AG04450 (cell line): ENCODE measurements around the gene NUDT3. TPM values are rescaled to one million over a fixed set of nuclear protein-coding genes. Genes with fewer than 3 reads are reported as not detected.
"Not testable (repeated sequence)": the region's sequence is repeated elsewhere in the genome, so short reads cannot be mapped to it uniquely, and the experiment has no call there.

ENCODE experiments used
- CTCF ChIA-PET: fragments of 300-600, 350-600 bp; formaldehyde crosslinking; extraction: SDS; loops from one replicate; lab custom pipeline; 2022; ENCODE audit warnings: antibody characterized with exemption, inconsistent platforms; lab: Charles Lee
- POLR2A ChIA-PET: fragments of 350-600 bp; formaldehyde crosslinking; extraction: SDS; loops from one replicate; lab custom pipeline; 2021; ENCODE audit warnings: antibody characterized with exemption, inconsistent platforms; lab: Yijun Ruan, JAX
- DNase-seq: peaks from one replicate; pipeline ENCODE4 v3.0.0-alpha.2; 2011; ENCODE audit warnings: low read depth, low spot score
- H3K27ac ChIP-seq: one replicate; pipeline ENCODE4 v1.5.1; 2012; ENCODE audit warnings: low read depth, low read length, control low read depth
- H3K27me3 ChIP-seq: one replicate; pipeline ENCODE4 v1.6.0; 2012; ENCODE audit warnings: low read length; ENCODE audit not compliant: control insufficient read depth, insufficient read depth
- H3K4me3 ChIP-seq: 2 replicates; pipeline ENCODE4 v1.5.1; 2011; ENCODE audit warnings: mild to moderate bottlenecking, low read depth, low read length, control low read depth
- H3K9me3 ChIP-seq: 2 replicates; pipeline ENCODE4 v1.5.1; 2012; ENCODE audit warnings: low read length; ENCODE audit not compliant: control insufficient read depth, insufficient read depth
- polyA plus RNA-seq: library from polyadenylated mRNA; depleted of rRNA; stranded (reverse); fragments of >200 nt; gene quantifications from 2 replicates; pipeline ENCODE4 v1.2.3, GENCODE V29; 2011
- TF ChIP-seq, protein P1 (sequence below): IDR thresholded peaks from 2 replicates; pipeline ENCODE4 v1.5.1; 2011; ENCODE audit warnings: low read depth, low read length, control low read depth, inconsistent platforms

The NUDT3 gene
- polyA plus RNA-seq, 1 experiment, result 26.7 TPM

DNA sequence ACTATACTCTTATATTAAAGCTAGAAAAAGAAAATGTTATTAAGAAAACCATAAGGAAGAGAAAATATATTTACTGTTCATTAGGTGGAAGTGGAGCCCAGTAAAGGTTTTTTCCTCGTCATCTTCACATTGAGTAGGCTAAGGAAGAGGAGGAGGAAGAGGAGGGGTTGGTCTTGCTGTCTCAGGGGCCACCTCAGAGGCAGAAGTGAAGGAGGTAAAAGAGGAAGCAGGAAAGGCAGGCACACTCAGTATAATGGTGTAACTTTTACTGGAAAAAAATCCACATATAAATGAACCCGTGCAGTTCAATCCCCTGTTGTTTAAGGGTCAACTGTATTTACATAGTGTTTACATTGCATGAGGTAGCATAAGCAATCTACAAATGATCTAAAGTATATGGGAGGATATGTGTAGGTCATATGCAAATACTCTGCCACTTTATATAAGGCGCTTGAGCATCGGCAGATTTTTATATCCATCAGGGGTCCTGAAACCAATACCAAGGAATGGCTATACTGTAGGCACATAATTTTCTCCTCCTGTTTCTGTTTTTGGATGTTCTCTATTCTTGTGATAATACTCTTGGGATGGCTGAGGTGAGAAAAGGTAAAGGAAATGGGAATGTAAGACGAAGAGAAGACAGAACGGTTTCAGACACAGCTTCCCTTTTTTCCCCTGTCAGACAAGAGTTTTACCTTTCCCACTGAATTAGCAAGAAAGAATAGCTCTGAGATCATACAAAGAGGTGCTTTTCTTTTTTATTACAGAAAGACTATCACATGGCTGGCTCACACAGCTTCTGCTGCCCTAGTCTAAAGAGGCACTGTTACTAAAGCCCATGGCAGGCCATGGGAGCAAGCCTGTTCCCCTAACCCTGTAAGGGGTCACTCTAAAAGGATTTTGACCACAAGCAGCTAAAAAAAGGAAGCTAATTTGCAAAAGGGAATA, 59.9 kb downstream of the NUDT3 start:
- DNase-seq, result no peak
- POLR2A ChIA-PET, result interaction anchor here (0.5 kb wide), 1 partner anchor 35 kb away, joined by 4 read pairs; no protein-coding TSS in a partner anchor
- CTCF ChIA-PET, result interaction anchor here (0.5 to 1.2 kb wide), 2 partner anchors 83 to 195 kb away, joined by 3 to 4 read pairs; no protein-coding TSS in a partner anchor
- no peaks in the 10 kb centered on the region for H3K27me3 ChIP-seq
- no peaks in the 10 kb centered on the region for H3K9me3 ChIP-seq
- H3K27ac ChIP-seq, result no peak overlapping the region
- TF ChIP-seq, protein P1, sequence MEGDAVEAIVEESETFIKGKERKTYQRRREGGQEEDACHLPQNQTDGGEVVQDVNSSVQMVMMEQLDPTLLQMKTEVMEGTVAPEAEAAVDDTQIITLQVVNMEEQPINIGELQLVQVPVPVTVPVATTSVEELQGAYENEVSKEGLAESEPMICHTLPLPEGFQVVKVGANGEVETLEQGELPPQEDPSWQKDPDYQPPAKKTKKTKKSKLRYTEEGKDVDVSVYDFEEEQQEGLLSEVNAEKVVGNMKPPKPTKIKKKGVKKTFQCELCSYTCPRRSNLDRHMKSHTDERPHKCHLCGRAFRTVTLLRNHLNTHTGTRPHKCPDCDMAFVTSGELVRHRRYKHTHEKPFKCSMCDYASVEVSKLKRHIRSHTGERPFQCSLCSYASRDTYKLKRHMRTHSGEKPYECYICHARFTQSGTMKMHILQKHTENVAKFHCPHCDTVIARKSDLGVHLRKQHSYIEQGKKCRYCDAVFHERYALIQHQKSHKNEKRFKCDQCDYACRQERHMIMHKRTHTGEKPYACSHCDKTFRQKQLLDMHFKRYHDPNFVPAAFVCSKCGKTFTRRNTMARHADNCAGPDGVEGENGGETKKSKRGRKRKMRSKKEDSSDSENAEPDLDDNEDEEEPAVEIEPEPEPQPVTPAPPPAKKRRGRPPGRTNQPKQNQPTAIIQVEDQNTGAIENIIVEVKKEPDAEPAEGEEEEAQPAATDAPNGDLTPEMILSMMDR, result no peak
- no peak overlapping the region for H3K4me3 ChIP-seq

DNA sequence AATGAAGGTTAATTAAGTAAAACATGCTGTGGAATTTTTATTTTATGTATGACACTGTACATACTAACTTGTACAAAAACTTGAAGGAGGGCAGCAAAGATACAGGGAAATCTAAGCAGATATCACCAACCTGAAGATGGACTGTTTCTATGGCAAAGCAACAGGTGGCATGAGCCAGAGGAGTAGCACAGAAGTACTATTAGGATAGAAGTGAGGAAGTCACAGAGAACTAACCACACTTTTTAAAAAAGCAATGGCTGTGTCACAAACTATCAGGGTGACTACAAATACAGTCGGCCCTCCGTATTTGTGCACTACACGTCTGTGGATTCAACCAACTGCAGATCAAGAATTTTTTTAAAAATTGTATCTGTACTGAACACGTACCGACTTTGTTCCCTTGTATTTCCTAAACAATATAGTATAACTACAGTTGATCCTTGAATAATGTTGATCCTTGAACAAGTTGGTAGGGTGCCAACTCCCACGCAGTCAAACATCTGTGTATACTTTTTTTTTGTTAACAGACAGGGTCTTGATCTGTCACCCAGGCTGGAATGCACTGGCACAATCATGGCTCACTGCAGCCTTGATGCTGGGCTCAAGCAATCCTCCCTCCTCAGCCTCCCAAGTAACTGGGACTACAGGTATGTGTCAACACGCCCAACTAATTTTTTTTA, 61.0 kb downstream of the NUDT3 start:
- H3K27ac ChIP-seq, result no peak overlapping the region
- no peak for DNase-seq
- ChIA-PET CTCF (no interaction called here), POLR2A (no interaction called here)
- H3K4me3 ChIP-seq, result no peak overlapping the region
- no peaks in the 10 kb centered on the region for H3K9me3 ChIP-seq
- TF ChIP-seq, protein P1, result no peak
- H3K27me3 ChIP-seq, result no peaks in the 10 kb centered on the region

DNA sequence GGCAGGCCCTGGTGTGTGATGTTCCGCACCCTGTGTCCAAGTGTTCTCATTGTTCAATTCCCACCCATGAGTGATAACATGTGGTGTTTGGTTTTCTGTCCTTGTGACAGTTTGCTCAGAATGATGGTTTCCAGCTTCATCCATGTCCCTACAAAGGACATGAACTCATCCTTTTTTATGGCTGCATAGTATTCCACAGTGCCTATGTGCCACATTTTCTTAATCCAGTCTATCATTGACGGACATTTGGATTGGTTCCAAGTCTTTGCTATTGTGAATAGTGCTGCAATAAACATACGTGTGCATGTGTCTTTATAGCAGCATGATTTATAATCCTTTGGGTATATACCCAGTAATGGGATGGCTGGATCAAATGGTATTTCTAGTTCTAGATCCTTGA, 62.7 kb downstream of the NUDT3 start:
- DNase-seq, H3K9me3 ChIP-seq, H3K27ac ChIP-seq, H3K27me3 ChIP-seq, CTCF ChIA-PET, H3K4me3 ChIP-seq, POLR2A ChIA-PET: not testable (repeated sequence)

DNA sequence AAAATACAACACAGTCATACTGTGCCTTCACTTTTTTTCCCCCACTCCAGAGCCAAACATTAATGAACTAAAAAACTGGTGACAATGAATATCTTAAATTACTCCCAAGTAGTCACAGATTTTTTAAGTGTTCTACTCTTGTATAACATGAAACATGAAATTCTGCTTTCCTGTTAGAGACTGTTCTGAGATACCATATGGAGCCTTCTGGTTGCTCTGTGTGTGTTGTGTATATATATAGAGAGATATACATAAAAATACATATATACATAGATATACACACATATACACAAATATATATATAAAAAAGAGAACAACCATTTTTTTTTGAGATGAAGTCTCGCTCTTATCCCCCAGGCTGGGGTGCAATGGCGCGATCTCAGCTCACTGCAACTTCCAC, 63.5 kb downstream of the NUDT3 start:
- TF ChIP-seq, protein P1, result no peak
- DNase-seq, result no peak
- Histone ChIP-seq H3K27ac (no peak overlapping the region), H3K27me3 (no peaks in the 10 kb centered on the region), H3K4me3 (no peak overlapping the region), H3K9me3 (no peaks in the 10 kb centered on the region)
- ChIA-PET POLR2A (no interaction called here), CTCF (interaction anchor here (1.2 kb wide), 1 partner anchor 80 kb away, joined by 4 read pairs; no protein-coding TSS in a partner anchor)

DNA sequence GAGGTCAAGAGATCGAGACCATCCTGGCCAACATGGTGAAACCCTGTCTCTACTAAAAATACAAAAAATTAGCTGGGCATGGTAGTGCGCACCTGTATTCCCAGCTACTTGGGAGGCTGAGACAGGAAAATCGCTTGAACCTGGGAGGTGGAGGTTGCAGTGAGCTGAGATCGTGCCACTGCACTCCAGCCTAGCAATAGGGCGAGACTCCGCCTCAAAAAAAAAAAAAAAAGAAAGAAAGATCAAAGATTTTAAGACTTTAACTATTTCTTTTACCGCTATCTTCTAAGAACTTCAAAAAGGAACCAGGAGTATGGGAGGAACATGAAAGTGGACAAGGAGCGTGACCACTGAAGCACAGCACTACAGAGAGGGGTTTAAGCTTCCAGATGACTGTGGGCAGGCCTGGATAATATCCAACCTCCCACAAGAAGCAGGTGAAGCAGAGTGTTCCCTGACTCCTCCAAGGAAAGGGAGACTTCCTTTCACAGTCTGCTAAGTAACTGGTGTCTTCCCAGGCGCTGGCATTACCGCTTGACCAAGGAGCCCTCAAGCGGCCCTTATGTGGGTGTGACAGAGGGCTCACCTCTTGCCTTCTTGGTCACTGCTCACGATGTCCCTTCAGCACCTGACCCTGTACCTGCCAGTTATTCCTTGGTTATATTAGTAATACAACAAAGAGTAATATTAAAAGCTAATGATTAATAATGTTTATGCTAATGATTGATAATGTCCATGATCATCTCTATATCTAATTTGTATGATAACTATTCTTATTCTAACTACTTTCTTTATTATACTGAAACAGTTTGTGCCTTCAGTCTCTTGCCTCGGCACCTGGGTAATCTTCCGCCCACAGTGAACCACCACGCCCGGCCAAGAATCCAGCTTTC, 64.9 kb downstream of the NUDT3 start:
- DNase-seq, H3K27me3 ChIP-seq, H3K4me3 ChIP-seq, H3K27ac ChIP-seq, POLR2A ChIA-PET, H3K9me3 ChIP-seq: not testable (repeated sequence)
- CTCF ChIA-PET, result interaction anchor here (1.2 kb wide), 1 partner anchor 78 kb away, joined by 4 read pairs; no protein-coding TSS in a partner anchor
